ENCODE data around the gene FAM53B.

The FAM53B gene

GRCh38 chr10:124707144-124707467 is 37.1 kb downstream of the FAM53B start:
- DNase-seq, result no peak

- DNase-seq, result no peak
These were observed 37.6 kb downstream of the FAM53B start for GRCh38 chr10:124706462-124707143.

GRCh38 chr10:124705817-124706461 is 38.2 kb downstream of the FAM53B start:
- DNase-seq, result no peak

- DNase-seq, result no peak
These were observed 38.8 kb downstream of the FAM53B start for GRCh38 chr10:124705381-124705740.

- no peak for DNase-seq
These were observed 39.5 kb downstream of the FAM53B start for GRCh38 chr10:124704428-124705380.

GRCh38 chr10:124703778-124704427 is 40.3 kb downstream of the FAM53B start:
- no peak for DNase-seq

- DNase-seq, result no peak
These were observed 40.8 kb downstream of the FAM53B start for GRCh38 chr10:124703372-124703771.

- no peak for DNase-seq
These were observed 42.1 kb downstream of the FAM53B start for GRCh38 chr10:124701881-124702656.

- no peak for DNase-seq
These were observed 42.7 kb downstream of the FAM53B start for GRCh38 chr10:124701435-124701834.

GRCh38 chr10:124701038-124701365 is 43.2 kb downstream of the FAM53B start:
- no peak for DNase-seq

- DNase-seq, result no peak
These were observed 43.7 kb downstream of the FAM53B start for GRCh38 chr10:124700293-124701037.

GRCh38 chr10:124699471-124700292 is 44.5 kb downstream of the FAM53B start:
- no peak for DNase-seq

GRCh38 chr10:124698545-124699469 is 45.4 kb downstream of the FAM53B start:
- DNase-seq, result no peak

GRCh38 chr10:124697837-124698544 is 46.2 kb downstream of the FAM53B start:
- DNase-seq, result no peak

- no peak for DNase-seq
These were observed 46.7 kb downstream of the FAM53B start for GRCh38 chr10:124697443-124697836.

GRCh38 chr10:124696446-124697392 is 47.5 kb downstream of the FAM53B start:
- DNase-seq, result no peak

- no peak for DNase-seq
These were observed 48.9 kb downstream of the FAM53B start for GRCh38 chr10:124695259-124695658.

Measured in NCI-H1436 treated with DMSO at 0.1 percent for 48 hours (cell line).